Activated CD4-positive, CD25-positive, alpha-beta regulatory T cell treated with anti-CD3 and anti-CD28 coated beads, Interleukin-2, amount 50 U/mL, for 24 hours (primary cell): ENCODE measurements around the gene VAC14.

Experiments used
- ATAC-seq, 2 donors: fragments of 150-1000 bp; cut with Tn5 transposase; one replicate each; pipeline ENCODE4 v1.10.0; 2021; ENCODE audit warnings: mild to moderate bottlenecking in 1 of 2, moderate library complexity in 1 of 2

Gene VAC14

DNA sequence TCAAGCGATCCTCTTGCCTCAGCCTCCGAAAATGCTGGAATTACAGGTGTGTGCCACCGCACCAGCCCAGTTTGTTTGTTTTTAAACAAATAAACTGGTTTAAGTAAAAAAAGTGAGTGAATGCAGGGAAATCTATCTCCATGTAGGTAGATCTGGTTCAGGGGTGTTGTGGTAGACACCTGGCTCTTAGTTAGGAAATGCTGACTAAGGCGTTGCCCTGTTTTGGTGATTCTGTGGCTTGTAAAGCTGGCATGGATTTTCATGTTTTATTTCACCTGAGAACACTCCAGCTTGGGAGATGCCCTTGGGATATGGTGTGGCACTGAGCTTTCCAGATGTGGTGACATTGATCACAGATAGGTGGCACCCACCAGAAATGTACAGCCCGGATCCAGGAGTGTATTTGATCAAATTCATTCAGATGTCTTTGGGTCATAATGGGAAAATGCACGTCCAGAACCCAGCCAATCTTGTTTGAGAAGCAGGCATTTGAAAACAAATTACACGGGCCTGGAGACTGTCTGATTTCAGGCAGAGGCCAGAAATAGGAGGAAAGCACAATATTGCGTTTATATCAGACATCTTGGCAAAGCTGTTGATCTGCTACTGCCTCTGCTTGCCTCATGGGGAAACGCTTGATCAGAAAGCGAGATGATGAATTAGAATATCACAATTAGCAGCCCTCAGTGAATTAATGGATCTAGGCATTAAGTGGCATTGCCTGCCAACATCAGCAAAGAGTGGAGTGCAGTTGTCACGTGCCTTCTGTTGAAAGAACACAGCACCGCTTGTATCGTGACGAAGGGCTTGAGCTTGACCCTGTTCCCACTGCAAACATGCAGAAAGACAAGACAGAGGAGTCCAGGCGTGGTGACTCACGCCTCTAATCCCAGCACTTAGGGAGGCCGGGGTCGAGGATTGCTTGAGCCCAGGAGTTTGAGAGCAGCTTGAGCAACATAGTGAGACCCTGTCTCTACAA lies 161.9 kb downstream of the VAC14 start:
- ATAC-seq: no peak
